GM12865 (cell line): ENCODE measurements around the gene GALNT10.

Experiments used
- DNase-seq: peaks from one replicate; pipeline ENCODE4 v3.0.0; 2010; ENCODE audit warnings: low read depth
- H3K4me3 ChIP-seq: 2 replicates; pipeline ENCODE4 v1.5.1; 2011; ENCODE audit warnings: mild to moderate bottlenecking, low read depth, low read length, control low read depth
- CTCF ChIP-seq: IDR thresholded peaks from 2 replicates; pipeline ENCODE4 v1.5.1; 2011; ENCODE audit warnings: low read length, control low read depth, low read depth, inconsistent platforms; ENCODE audit not compliant: insufficient read depth; ENCODE audit errors: missing control alignments

Gene GALNT10

DNA sequence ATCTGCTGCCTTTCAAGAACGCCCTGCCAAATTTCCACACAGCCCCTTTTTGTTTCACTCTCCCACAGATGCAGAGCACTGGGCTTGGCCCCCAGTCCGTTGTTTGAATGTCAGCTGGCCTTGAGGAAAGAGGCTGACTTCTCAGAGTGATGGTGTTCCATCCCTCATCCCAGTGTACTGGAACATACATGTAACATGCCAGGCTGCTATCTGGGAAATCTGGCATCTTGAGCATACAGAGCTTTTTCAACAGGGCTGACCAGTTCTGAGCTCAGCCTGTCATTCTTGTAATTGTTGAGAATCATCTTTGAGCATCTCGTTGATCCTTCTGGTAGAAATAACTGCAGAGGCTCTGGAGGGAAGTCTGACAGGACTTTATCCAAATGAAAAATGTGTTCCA is 2.8 kb downstream of the GALNT10 start:
- H3K4me3 ChIP-seq = no peak overlapping the region
- DNase-seq = no peak
- no peak for TF ChIP-seq CTCF

DNA sequence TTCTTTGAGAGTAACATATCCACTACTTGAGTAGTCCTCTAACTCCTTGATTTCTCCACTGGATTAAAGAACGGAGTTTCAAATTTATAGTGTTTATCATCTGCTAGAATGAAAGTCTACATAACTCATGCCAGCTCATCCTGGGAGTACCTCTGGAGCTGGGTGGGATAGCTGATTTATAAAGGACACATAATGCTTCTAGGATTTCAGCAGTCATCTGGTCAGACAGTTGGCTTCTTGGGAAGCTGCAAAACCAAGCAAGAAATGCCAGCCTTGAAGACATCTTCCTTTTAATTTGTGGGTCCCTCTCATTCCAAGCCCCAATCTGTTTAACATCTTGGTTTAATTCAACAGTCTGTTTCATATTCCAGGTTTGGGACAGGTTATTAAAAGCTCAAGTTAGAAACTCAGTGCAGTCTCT is 3.2 kb downstream of the GALNT10 start:
- TF ChIP-seq CTCF = no peak
- no peak overlapping the region for H3K4me3 ChIP-seq
- no peak for DNase-seq

- no peak for DNase-seq
- no peak for TF ChIP-seq CTCF
- no peak overlapping the region for H3K4me3 ChIP-seq
These were observed 4.1 kb downstream of the GALNT10 start for GRCh38 chr5:154194345-154195329.

- no peak overlapping the region for H3K4me3 ChIP-seq
- DNase-seq = no peak
- no peak for TF ChIP-seq CTCF
These were observed 5.7 kb downstream of the GALNT10 start for GRCh38 chr5:154196281-154196680.

GRCh38 chr5:154196955-154197652 is 6.6 kb downstream of the GALNT10 start:
- TF ChIP-seq CTCF = peak; percentile 4
- DNase-seq = no peak
- no peak overlapping the region for H3K4me3 ChIP-seq

- H3K4me3 ChIP-seq = no peak overlapping the region
- TF ChIP-seq CTCF = no peak
- DNase-seq = peak; percentile 46
These were observed 7.4 kb downstream of the GALNT10 start for GRCh38 chr5:154197801-154198491.
